A549 (cell line): ENCODE data around the gene TRIO.

Experiments
- CEBPB ChIP-seq, 2 experiments: fragments of >200 bp in 1 of 2; sonication (Bioruptor Twin) in 1 of 2; formaldehyde crosslinking in 1 of 2; IDR thresholded peaks; 2 replicates each; pipeline ENCODE4 v1.6.1; 2012 to 2016
- KDM1A ChIP-seq: fragments of 200-600 bp; sonication (generic); IDR thresholded peaks from 2 replicates; pipeline ENCODE4 v1.6.1; 2016; ENCODE audit warnings: low read depth, mild to moderate bottlenecking
- POLR2A ChIP-seq: IDR thresholded peaks from 2 replicates; pipeline ENCODE4 v1.6.1; 2012; ENCODE audit warnings: mild to moderate bottlenecking, low read length
- RNF2 ChIP-seq: fragments of 200-600 bp; sonication (generic); IDR thresholded peaks from 2 replicates; pipeline ENCODE4 v1.6.1; 2016; ENCODE audit warnings: low read depth, mild to moderate bottlenecking, antibody characterized with exemption, moderate library complexity, borderline replicate concordance
- SREBF2 ChIP-seq: fragments of 450-650 bp; IDR thresholded peaks from 2 replicates; pipeline ENCODE4 v1.6.1; 2014; ENCODE audit warnings: mild to moderate bottlenecking, moderate library complexity
- TF ChIP-seq, protein P1 (sequence below): IDR thresholded peaks from 2 replicates; pipeline ENCODE4 v1.6.1; 2012
- TF ChIP-seq, protein P2 (sequence below): fragments of >200 bp; sonication (Bioruptor Twin); formaldehyde crosslinking; IDR thresholded peaks from 3 replicates; pipeline ENCODE4 v1.5.1; 2016

DNA sequence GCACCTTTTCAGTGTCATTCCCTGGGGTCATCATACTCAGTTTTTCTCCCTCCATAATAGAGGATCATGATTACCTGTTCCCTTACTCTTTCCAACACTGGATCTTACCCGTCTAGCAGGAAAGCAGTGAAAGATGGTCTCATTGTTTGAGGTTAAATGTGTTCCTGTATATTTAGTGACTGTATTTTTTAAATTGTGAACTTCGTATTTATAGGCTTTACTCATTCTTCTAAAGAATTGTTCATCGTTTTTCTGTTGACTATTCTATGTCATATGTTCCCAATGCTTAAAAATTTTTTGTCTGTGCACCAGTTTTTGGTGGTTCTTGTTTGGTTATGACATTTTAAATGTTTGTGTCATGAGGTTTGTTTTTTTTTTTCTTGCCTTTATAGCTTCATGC is 233.6 kb downstream of the TRIO start:
- TF ChIP-seq, protein P1, sequence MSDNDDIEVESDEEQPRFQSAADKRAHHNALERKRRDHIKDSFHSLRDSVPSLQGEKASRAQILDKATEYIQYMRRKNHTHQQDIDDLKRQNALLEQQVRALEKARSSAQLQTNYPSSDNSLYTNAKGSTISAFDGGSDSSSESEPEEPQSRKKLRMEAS, result no peak
- TF ChIP-seq, protein P2, sequence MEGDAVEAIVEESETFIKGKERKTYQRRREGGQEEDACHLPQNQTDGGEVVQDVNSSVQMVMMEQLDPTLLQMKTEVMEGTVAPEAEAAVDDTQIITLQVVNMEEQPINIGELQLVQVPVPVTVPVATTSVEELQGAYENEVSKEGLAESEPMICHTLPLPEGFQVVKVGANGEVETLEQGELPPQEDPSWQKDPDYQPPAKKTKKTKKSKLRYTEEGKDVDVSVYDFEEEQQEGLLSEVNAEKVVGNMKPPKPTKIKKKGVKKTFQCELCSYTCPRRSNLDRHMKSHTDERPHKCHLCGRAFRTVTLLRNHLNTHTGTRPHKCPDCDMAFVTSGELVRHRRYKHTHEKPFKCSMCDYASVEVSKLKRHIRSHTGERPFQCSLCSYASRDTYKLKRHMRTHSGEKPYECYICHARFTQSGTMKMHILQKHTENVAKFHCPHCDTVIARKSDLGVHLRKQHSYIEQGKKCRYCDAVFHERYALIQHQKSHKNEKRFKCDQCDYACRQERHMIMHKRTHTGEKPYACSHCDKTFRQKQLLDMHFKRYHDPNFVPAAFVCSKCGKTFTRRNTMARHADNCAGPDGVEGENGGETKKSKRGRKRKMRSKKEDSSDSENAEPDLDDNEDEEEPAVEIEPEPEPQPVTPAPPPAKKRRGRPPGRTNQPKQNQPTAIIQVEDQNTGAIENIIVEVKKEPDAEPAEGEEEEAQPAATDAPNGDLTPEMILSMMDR, result no peak
- TF ChIP-seq SREBF2 (no peak), CEBPB (IDR thresholded peaks at IDR 0.05) (no peak), POLR2A (no peak), KDM1A (no peak), RNF2 (no peak)
